ENCODE data around the gene PNO1. TPM values are rescaled to one million over a fixed set of nuclear protein-coding genes. Genes with fewer than 3 reads are reported as not detected.

Gene PNO1
- total RNA-seq, 4 donors from 2014 or later = 19.8 to 26.4 (median 23.6) TPM

GRCh38 chr2:68214381-68214780 is 56.7 kb downstream of the PNO1 start:
- in situ Hi-C loops (cut with MboI; ENCODE audit: low sequenced_read_pairs in 4 of 4) (no loop called here), intact Hi-C loops (cut with DNase I; ENCODE audit: low total_unique reads) (no loop called here)
- Histone ChIP-seq H3K27ac (no peak overlapping the region), H3K36me3 (no peaks in the 10 kb centered on the region), H3K27me3 (no peaks in the 10 kb centered on the region), H3K4me1 (peaks cover 60 to 64% of the 10 kb centered on the region in 2 donors), H3K4me3 (no peak overlapping the region), H3K9me3 (no peaks in the 10 kb centered on the region)
- no peak for ATAC-seq
- DNase-seq = no peak
- TF ChIP-seq POLR2A (IDR thresholded peaks at IDR 0.05) = no peak
- no peak for TF ChIP-seq CTCF (IDR thresholded peaks at IDR 0.05 in 4 of 5, conservative IDR thresholded peaks at IDR 0.05 in 1 of 5)

DNA sequence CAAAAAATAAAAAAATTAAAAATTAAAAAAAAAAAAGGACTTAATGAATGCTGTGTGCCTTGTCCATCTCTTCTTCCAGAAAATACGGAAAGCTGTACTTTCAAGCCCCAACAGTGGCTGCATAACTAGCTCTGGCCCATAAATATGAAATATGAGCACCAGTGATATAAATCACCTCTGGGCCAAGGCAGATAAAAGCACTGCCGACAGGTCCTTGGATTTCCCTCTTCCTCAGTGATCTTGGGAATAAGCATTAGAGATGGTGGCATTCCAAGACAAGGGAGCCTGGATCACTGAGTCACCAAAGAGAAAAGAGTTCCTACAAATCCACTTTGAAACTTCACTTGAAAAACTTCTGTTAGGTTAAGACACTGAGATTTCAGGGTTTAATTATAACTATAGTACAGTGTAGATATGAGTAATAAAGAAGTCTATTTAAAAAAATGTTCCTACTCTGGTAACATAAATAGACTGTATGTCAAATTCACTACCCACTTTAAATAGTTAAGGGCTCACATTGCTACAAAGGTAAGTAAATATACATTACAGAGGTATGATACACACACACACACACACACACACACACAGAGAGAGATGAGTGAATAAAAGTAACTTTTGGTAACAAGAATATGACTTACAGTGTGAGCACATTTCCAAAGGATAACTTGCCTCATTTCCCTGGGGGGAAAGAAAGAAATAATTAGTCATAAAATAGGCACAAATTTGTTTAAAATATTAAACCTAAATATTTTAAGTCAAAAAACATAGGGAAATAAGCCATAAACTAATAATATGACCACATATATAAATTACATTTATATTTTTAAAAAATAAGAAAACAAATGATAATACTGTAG is 59.0 kb downstream of the PNO1 start:
- in situ Hi-C loops (cut with MboI; ENCODE audit: low sequenced_read_pairs in 4 of 4) = no loop called here
- intact Hi-C loops (cut with DNase I; ENCODE audit: low total_unique reads) = no loop called here

GRCh38 chr2:68217729-68218128 is 60.0 kb downstream of the PNO1 start:
- no peak for ATAC-seq
- Histone ChIP-seq H3K36me3 (no peaks in the 10 kb centered on the region), H3K4me3 (no peak overlapping the region), H3K27ac (peak overlapping the region in 2 of 4 donors; percentile 25 to 28), H3K9me3 (no peaks in the 10 kb centered on the region), H3K4me1 (peaks cover 65 to 75% of the 10 kb centered on the region in 2 donors), H3K27me3 (no peaks in the 10 kb centered on the region)
- no peak for DNase-seq
- intact Hi-C loops (cut with DNase I; ENCODE audit: low total_unique reads) = no loop called here
- TF ChIP-seq POLR2A (IDR thresholded peaks at IDR 0.05) = no peak
- in situ Hi-C loops (cut with MboI; ENCODE audit: low sequenced_read_pairs in 4 of 4) = no loop called here

More for the DNA sequence above, 59.0 kb downstream of the PNO1 start:
- DNase-seq (no peak), ATAC-seq (peak; percentile 56 to 69)
- Histone ChIP-seq H3K27ac (peak overlapping the region in 3 of 4 donors; percentile 15 to 42 (median 18)), H3K4me1 (peaks cover 69 to 71% of the 10 kb centered on the region in 2 donors), H3K27me3 (no peaks in the 10 kb centered on the region), H3K4me3 (peak overlapping the region in 1 of 4 donors; percentile 1), H3K36me3 (no peaks in the 10 kb centered on the region), H3K9me3 (no peaks in the 10 kb centered on the region)
- TF ChIP-seq POLR2A (IDR thresholded peaks at IDR 0.05) (no peak), CTCF (IDR thresholded peaks at IDR 0.05 in 4 of 5, conservative IDR thresholded peaks at IDR 0.05 in 1 of 5) (no peak)

- DNase-seq (no peak), ATAC-seq (no peak)
- Histone ChIP-seq H3K4me1 (peaks cover 69 to 78% of the 10 kb centered on the region in 2 donors), H3K27ac (peak overlapping the region in 1 of 4 donors; percentile 28), H3K27me3 (no peaks in the 10 kb centered on the region), H3K4me3 (peak overlapping the region in 1 of 4 donors; percentile 5), H3K9me3 (no peaks in the 10 kb centered on the region), H3K36me3 (no peaks in the 10 kb centered on the region)
- in situ Hi-C loops (cut with MboI; ENCODE audit: low sequenced_read_pairs in 4 of 4) (no loop called here), intact Hi-C loops (cut with DNase I; ENCODE audit: low total_unique reads) (no loop called here)
- TF ChIP-seq CTCF (IDR thresholded peaks at IDR 0.05 in 4 of 5, conservative IDR thresholded peaks at IDR 0.05 in 1 of 5) (no peak), POLR2A (IDR thresholded peaks at IDR 0.05) (no peak)
Observed at GRCh38 chr2:68218343-68218901, 60.7 kb downstream of the PNO1 start.

DNA sequence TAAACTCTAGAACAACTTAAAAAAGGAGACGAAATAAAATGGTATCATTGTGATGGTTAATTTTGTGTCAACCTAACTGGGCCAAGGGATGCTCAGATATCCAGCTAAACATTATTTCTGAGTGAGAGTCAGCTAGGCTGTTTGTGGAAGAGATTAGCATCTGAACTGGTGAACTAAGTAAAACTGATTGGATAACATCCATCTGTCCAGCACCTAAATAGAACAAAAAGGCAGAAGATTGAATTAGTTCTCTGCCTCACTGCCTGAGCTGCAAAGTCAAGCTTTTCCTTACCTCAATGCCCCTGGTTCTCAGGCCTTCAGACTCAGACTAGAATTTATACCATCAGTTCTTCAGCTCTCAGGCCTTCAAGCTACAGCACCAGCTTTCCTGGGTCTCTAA is 64.6 kb downstream of the PNO1 start:
- intact Hi-C loops (cut with DNase I; ENCODE audit: low total_unique reads) = no loop called here
- DNase-seq = no peak
- Histone ChIP-seq H3K4me1 (peaks cover 70 to 77% of the 10 kb centered on the region in 2 donors), H3K27ac (peak overlapping the region in 1 of 4 donors; percentile 5), H3K9me3 (no peaks in the 10 kb centered on the region), H3K27me3 (no peaks in the 10 kb centered on the region), H3K4me3 (no peak overlapping the region), H3K36me3 (no peaks in the 10 kb centered on the region)
- TF ChIP-seq POLR2A (IDR thresholded peaks at IDR 0.05) = no peak
- no peak for TF ChIP-seq CTCF (IDR thresholded peaks at IDR 0.05 in 4 of 5, conservative IDR thresholded peaks at IDR 0.05 in 1 of 5)
- ATAC-seq = no peak
- in situ Hi-C loops (cut with MboI; ENCODE audit: low sequenced_read_pairs in 4 of 4) = no loop called here
